Activated effector memory CD4-positive, alpha-beta T cell treated with Interleukin-2 at 50 U/mL for 16 hours (primary cell): ENCODE data around the gene MC5R.
"Not testable (repeated sequence)": the region's sequence is repeated elsewhere in the genome, so short reads cannot be mapped to it uniquely, and the experiment has no call there.

ENCODE experiments used
- DNase-seq: peaks from one replicate; pipeline ENCODE4 v3.0.0-alpha.2; 2020

Gene MC5R

DNA sequence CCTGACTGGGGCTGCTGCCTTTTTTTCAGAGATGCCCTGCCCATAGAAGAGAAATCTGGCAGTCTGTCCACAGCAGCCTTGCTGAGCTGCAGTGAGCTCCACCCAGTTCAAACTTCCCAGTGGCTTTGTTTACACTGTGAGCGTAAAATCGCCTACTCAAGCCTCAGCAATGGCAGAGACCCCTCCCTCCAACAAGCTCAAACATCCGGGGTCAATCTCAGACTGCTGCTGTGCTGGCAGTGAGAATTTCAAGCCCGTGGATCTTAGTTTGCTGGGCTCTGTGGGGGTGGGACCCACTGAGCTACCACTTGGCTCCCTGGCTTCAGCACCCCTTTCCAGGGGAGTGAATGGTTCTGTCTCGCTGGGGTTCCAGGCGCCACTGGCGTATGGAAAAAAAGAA is 38.9 kb downstream of the MC5R start:
- DNase-seq = not testable (repeated sequence)

DNA sequence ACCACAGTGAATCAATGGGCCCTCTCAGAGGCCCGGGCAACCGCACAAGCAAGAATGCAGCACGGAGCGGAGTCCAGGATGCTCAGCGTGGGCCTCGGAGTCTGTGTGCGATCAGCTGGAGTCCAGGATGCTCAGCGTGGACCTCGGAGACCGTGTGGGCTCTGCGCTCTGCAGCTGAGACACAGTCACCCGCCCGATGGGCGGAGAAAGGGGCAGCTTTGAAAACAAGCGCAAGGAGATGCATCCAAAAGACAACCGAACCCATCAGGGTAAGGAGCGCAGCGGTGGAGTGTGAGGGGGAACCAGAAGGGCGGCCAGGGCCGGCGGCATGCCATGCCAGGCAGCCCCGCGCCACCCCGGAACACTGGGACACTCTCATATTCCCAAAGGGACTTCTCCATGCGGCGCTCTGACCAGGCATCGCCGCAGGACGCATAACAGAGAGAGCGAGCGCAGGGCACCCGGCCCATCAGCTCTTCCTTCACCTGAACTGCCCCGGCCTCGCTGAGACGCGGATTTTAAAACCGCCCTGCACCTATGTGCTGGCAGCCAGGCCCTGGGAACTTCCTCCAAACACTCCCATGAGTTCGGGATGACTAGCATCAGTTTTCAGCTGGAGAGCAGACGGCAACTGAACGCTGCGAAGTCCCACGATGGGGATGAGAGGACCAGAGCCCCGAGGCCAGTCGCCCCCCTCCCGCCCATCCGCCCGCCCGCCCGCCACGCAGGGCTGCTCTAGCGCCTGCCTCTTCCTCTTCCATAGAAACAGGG is 44.7 kb downstream of the MC5R start:
- DNase-seq = no peak

DNA sequence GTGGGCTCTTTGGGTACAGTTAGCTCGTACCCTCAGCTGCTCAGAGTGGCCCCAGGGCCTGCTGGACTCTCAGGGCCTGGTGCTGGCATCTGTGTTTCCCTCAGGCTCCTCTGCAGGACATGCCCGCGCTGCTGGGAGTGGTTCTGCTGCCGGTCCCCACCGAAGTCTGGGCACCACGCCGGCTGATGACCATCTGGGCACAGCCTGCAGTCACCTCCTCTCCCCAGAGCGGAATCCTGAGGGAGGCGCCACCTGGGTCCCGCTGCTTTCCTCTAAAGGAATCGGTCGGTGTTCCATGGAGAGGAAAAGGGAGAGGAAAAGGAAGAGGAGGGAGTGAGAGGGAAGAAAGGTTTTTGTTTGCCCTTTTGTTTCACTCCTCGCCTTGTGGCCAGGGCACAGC is 47.8 kb downstream of the MC5R start:
- no peak for DNase-seq

DNA sequence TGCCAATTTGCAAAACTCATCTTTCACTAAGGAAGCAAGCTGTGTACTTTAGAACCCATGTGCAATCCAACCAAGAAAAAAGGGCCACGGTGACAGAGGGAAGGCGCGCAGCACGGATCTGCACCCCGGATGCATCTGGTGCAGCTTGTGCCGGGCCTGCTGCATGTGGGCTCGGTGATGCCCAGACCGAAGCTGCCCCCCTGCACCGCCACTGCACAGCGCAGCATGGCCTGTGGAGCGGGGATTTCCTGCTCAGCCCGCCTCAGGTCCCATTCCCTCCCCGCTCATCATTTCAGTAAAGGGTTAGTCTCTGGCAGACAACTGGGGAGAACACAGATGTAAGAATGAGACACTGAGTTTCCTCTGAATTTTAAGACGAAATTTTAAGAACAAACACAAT is 48.4 kb downstream of the MC5R start:
- DNase-seq = no peak

DNA sequence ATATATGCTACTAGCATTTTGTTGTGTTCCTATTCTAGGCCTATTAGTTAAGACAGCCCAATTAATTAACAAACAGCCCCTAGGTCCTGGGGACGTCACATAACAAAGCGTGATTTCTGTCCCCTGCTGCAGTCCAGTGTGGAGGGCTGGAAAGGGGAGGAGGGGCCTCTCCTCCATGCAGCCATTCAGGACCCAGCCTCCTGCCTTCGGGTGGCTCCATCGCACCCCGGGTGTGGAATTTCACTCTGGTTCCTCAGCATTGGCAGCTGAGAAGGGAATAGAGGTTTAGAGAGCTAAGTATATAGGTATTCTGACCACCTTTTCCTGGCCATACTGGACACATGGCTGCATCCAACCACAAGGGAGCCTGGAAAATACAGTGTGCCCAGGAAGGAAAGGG is 49.0 kb downstream of the MC5R start:
- no peak for DNase-seq

DNA sequence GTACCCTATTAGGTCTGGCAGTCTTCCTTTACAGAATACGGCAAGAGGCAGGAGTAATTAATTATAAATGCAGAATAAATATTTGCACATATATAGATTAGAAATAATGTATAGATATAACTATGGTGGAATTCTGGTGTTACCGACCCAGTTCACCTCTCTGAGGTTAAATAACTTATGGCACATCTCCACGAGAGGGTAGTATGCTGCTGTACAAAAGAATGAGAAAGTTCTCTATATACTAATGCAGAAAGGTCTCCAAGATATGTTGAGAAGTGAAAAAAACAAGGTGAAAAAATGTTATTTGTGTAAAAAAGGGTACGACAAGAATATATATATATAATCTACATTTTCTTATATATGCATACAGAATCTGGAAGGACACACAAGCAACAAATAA is 50.6 kb downstream of the MC5R start:
- no peak for DNase-seq
